MM.1S (cell line): ENCODE measurements around the gene MYPN.

Experiments
- DNase-seq: peaks from one replicate; pipeline ENCODE4 v3.0.0-alpha.2; 2015
- H2AFZ ChIP-seq: fragments of 300-600 bp; sonication (generic); 2 replicates; pipeline ENCODE4 v1.6.0; 2016; ENCODE audit warnings: antibody characterized with exemption, low read length
- H3F3A ChIP-seq: fragments of 300-600 bp; sonication (generic); 2 replicates; pipeline ENCODE4 v1.6.1; 2016; ENCODE audit warnings: mild to moderate bottlenecking, antibody characterized with exemption, low read length, moderate library complexity, mixed read lengths; ENCODE audit not compliant: insufficient read depth
- H3K27ac ChIP-seq: fragments of 300-600 bp; sonication (generic); 2 replicates; pipeline ENCODE4 v1.5.1; 2016; ENCODE audit warnings: mild to moderate bottlenecking, low read length
- H3K27me3 ChIP-seq: fragments of 300-600 bp; sonication (generic); replicated peaks from 2 replicates; pipeline ENCODE4 v1.6.0; 2016; ENCODE audit warnings: low read length; ENCODE audit not compliant: insufficient read depth
- H3K36me3 ChIP-seq: fragments of 300-600 bp; sonication (generic); replicated peaks from 2 replicates; pipeline ENCODE4 v1.6.1; 2016; ENCODE audit warnings: mild to moderate bottlenecking, low read length, mixed read lengths; ENCODE audit not compliant: insufficient read depth
- H3K4me1 ChIP-seq: fragments of 300-600 bp; sonication (generic); 2 replicates; pipeline ENCODE4 v1.6.1; 2016; ENCODE audit warnings: low read length, mixed read lengths
- H3K4me2 ChIP-seq: fragments of 300-600 bp; sonication (generic); 2 replicates; pipeline ENCODE4 v1.6.0; 2016; ENCODE audit warnings: low read depth, low read length
- H3K4me3 ChIP-seq: fragments of 300-600 bp; sonication (generic); 2 replicates; pipeline ENCODE4 v1.5.1; 2016; ENCODE audit warnings: low read length, mixed read lengths
- H3K79me2 ChIP-seq: fragments of 300-600 bp; sonication (generic); 2 replicates; pipeline ENCODE4 v1.6.1; 2016; ENCODE audit warnings: mixed run types, low read length, mixed read lengths
- H3K9ac ChIP-seq: fragments of 300-600 bp; sonication (generic); 2 replicates; pipeline ENCODE4 v1.6.1; 2016; ENCODE audit warnings: low read length, mixed read lengths
- H3K9me2 ChIP-seq: fragments of 300-600 bp; sonication (generic); replicated peaks from 2 replicates; pipeline ENCODE4 v1.6.1; 2016; ENCODE audit warnings: mild to moderate bottlenecking, low read length, mixed read lengths; ENCODE audit not compliant: insufficient read depth
- H3K9me3 ChIP-seq: fragments of 300-600 bp; sonication (generic); replicated peaks from 2 replicates; pipeline ENCODE4 v1.6.1; 2016; ENCODE audit warnings: mild to moderate bottlenecking, low read length, mixed read lengths; ENCODE audit not compliant: insufficient read depth
- H4K20me1 ChIP-seq: fragments of 300-600 bp; sonication (generic); 2 replicates; pipeline ENCODE4 v1.6.1; 2016; ENCODE audit warnings: mild to moderate bottlenecking, low read length, moderate library complexity, mixed read lengths; ENCODE audit not compliant: insufficient read depth
- EZH2 ChIP-seq: fragments of 300-600 bp; sonication (generic); optimal IDR thresholded peaks from 2 replicates; pipeline ENCODE3; 2017; ENCODE audit warnings: low read depth, mild to moderate bottlenecking, antibody characterized with exemption, low read length, mixed read lengths
- EZH2phosphoT487 ChIP-seq: fragments of 300-600 bp; sonication (generic); IDR thresholded peaks from 2 replicates; pipeline ENCODE4 v1.6.1; 2018; ENCODE audit warnings: antibody characterized with exemption, low read length
- TF ChIP-seq, protein P1 (sequence below): fragments of 300-600 bp; sonication (generic); IDR thresholded peaks from 2 replicates; pipeline ENCODE4 v1.5.1; 2016; ENCODE audit warnings: antibody characterized with exemption, low read length, mixed read lengths

Gene MYPN

DNA sequence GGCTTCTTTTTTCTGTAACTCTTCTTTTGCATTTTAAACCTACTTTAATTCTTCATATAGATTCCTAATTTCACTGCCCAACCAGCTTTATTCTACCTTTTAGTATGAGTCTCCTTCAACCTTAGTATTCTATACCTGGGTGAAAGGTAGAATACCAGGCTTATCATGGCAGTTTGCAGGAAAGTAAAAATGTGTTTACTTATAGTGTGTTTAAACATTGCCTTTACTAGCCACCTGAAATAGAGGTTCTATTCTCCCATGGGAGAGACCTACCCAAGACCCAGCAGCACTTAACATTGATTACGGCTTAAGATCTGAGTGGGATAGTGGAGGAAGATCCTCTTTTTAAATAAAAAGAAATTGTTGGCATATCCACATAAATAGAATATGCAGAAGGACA is 1.6 kb upstream of the MYPN start:
- Histone ChIP-seq H3K27me3 (no peaks in the 10 kb centered on the region), H3K4me2 (no peak overlapping the region), H2AFZ (no peak overlapping the region), H3K36me3 (no peaks in the 10 kb centered on the region), H3K27ac (no peak overlapping the region), H3K4me3 (no peak overlapping the region), H3K79me2 (no peaks in the 10 kb centered on the region), H3K9me3 (no peaks in the 10 kb centered on the region), H3K4me1 (no peaks in the 10 kb centered on the region), H3K9me2 (no peaks in the 10 kb centered on the region), H3K9ac (no peak overlapping the region), H4K20me1 (no peaks in the 10 kb centered on the region), H3F3A (no peaks in the 10 kb centered on the region)
- TF ChIP-seq EZH2, result no peak
- no peak for TF ChIP-seq EZH2phosphoT487
- TF ChIP-seq, protein P1, sequence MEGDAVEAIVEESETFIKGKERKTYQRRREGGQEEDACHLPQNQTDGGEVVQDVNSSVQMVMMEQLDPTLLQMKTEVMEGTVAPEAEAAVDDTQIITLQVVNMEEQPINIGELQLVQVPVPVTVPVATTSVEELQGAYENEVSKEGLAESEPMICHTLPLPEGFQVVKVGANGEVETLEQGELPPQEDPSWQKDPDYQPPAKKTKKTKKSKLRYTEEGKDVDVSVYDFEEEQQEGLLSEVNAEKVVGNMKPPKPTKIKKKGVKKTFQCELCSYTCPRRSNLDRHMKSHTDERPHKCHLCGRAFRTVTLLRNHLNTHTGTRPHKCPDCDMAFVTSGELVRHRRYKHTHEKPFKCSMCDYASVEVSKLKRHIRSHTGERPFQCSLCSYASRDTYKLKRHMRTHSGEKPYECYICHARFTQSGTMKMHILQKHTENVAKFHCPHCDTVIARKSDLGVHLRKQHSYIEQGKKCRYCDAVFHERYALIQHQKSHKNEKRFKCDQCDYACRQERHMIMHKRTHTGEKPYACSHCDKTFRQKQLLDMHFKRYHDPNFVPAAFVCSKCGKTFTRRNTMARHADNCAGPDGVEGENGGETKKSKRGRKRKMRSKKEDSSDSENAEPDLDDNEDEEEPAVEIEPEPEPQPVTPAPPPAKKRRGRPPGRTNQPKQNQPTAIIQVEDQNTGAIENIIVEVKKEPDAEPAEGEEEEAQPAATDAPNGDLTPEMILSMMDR, result no peak
- no peak for DNase-seq

DNA sequence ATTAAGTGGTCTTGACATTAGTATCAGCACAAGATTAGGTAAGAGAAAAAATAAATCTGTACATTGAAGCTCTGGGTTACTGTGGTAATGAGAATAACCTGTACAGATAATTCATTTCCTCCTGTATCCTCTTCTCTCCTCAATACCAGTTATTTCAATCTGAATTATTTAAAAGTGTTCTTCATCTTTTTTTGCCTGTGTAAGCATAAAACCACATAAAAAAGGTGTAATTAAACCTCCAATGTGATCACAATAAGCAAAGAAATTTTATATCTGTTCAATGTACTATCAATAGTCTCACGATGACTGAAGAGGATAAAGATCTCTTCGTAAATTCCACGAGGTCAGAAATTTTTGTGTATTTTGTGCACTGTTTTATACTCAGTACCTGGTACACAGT is 1.2 kb upstream of the MYPN start:
- H3K27me3 ChIP-seq, result no peaks in the 10 kb centered on the region
- no peaks in the 10 kb centered on the region for H3K9me3 ChIP-seq
- H3K36me3 ChIP-seq, result no peaks in the 10 kb centered on the region
- H3K9me2 ChIP-seq, result no peaks in the 10 kb centered on the region
- H3K9ac ChIP-seq, result no peak overlapping the region
- H3K27ac ChIP-seq, result no peak overlapping the region
- H3F3A ChIP-seq, result no peaks in the 10 kb centered on the region
- H3K4me3 ChIP-seq, result no peak overlapping the region
- H3K79me2 ChIP-seq, result no peaks in the 10 kb centered on the region
- no peak for DNase-seq
- no peaks in the 10 kb centered on the region for H4K20me1 ChIP-seq
- no peaks in the 10 kb centered on the region for H3K4me1 ChIP-seq
- no peak overlapping the region for H3K4me2 ChIP-seq
- no peak overlapping the region for H2AFZ ChIP-seq
- TF ChIP-seq EZH2, result no peak
- TF ChIP-seq EZH2phosphoT487, result no peak
- TF ChIP-seq, protein P1, result no peak

DNA sequence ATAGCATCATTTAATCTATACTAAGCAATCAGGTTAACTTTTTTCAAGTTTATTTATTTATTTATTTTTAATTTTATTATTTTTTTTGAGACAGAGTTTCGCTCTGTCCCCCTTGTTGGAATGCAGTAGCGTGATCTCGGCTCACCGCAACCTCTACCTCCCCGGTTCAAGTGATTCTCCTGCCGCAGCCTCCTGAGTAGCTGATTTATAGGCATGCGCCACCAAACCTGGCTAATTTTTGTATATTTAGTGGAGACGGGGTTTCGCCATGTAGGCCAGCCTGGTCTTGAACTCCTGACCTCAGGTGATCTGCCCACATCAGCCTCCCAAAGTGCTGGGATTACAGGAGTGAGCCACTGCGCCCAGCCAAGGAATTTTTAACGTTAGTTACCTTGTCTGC is 635 bp upstream of the MYPN start:
- no peaks in the 10 kb centered on the region for H3K79me2 ChIP-seq
- H3K4me3 ChIP-seq, result no peak overlapping the region
- H3F3A ChIP-seq, result no peaks in the 10 kb centered on the region
- no peaks in the 10 kb centered on the region for H3K27me3 ChIP-seq
- no peaks in the 10 kb centered on the region for H4K20me1 ChIP-seq
- DNase-seq, result no peak
- H3K4me1 ChIP-seq, result no peaks in the 10 kb centered on the region
- H3K9ac ChIP-seq, result no peak overlapping the region
- no peak overlapping the region for H2AFZ ChIP-seq
- no peak overlapping the region for H3K27ac ChIP-seq
- H3K9me3 ChIP-seq, result no peaks in the 10 kb centered on the region
- no peaks in the 10 kb centered on the region for H3K36me3 ChIP-seq
- TF ChIP-seq EZH2, result no peak
- no peak overlapping the region for H3K4me2 ChIP-seq
- H3K9me2 ChIP-seq, result no peaks in the 10 kb centered on the region

DNA sequence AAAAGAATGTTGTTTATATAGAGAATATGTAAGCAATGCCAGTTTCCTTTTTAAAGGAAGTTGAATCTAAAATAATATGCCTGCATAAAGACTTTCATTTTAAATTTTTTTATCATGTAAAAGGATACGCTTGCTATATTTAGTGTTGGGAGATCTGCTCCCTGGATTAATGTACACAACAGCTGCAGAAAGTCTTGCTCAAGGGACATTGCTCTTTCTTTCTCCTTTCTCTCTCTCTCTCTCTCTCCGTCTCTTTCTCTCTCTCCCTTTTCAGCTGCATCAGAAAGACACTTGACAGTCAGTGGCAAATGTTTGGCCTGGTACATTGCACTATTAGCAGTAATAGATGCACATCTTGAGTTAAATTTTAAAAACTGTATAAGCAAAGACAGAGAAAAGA is 739 bp downstream of the MYPN start:
- Histone ChIP-seq H3K4me1 (no peaks in the 10 kb centered on the region), H3K4me2 (no peak overlapping the region), H2AFZ (no peak overlapping the region), H3K9ac (no peak overlapping the region), H3K27me3 (no peaks in the 10 kb centered on the region), H3K9me3 (no peaks in the 10 kb centered on the region), H4K20me1 (no peaks in the 10 kb centered on the region), H3K9me2 (no peaks in the 10 kb centered on the region), H3K4me3 (no peak overlapping the region), H3K79me2 (no peaks in the 10 kb centered on the region), H3F3A (no peaks in the 10 kb centered on the region), H3K36me3 (no peaks in the 10 kb centered on the region), H3K27ac (no peak overlapping the region)
- TF ChIP-seq EZH2 (no peak), EZH2phosphoT487 (no peak)
- TF ChIP-seq, protein P1, result no peak
- DNase-seq, result no peak
